GM12875 (cell line): Measurements from ENCODE around the gene IL10.
"Not testable (repeated sequence)": the region's sequence is repeated elsewhere in the genome, so short reads cannot be mapped to it uniquely, and the experiment has no call there.

Experiments used
- H3K4me3 ChIP-seq: one replicate; pipeline ENCODE4 v1.5.1; 2011; ENCODE audit warnings: low read depth, low read length, control low read depth
- TF ChIP-seq, protein P1 (sequence below): IDR thresholded peaks from 2 replicates; pipeline ENCODE4 v1.5.1; 2011; ENCODE audit warnings: low read depth, mild to moderate bottlenecking, control low read depth, inconsistent platforms, low read length, moderate library complexity, borderline replicate concordance; ENCODE audit not compliant: insufficient read depth

IL10 gene

DNA sequence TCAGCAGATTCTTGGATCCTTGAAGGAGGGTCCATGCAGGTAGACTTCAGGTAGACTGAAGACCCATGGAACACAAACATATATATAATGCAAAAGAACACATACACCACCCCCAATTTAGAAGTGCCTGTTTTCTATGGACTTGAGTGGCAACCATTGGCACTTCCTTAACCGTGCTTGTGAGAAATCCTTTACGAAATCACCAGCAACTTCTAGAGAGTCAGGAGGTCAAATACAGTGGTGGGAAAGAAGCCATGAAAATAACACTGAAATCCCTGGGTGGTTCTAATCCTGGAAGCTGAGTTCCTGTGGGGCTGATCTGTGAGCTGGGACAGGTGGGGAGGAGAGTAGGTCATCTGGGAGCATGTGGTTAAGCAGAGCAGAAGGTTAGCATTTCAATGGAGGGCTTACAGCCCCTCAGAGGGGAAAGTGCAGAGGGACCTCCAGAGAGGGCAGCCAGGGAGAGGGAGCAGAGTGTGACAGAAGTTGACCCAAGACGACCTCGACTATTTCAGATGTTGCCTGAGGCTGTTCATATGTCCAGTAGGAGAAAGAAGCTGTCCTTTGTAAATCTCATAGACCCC, 13.0 kb upstream of the IL10 start:
- no peak overlapping the region for H3K4me3 ChIP-seq
- TF ChIP-seq, protein P1, sequence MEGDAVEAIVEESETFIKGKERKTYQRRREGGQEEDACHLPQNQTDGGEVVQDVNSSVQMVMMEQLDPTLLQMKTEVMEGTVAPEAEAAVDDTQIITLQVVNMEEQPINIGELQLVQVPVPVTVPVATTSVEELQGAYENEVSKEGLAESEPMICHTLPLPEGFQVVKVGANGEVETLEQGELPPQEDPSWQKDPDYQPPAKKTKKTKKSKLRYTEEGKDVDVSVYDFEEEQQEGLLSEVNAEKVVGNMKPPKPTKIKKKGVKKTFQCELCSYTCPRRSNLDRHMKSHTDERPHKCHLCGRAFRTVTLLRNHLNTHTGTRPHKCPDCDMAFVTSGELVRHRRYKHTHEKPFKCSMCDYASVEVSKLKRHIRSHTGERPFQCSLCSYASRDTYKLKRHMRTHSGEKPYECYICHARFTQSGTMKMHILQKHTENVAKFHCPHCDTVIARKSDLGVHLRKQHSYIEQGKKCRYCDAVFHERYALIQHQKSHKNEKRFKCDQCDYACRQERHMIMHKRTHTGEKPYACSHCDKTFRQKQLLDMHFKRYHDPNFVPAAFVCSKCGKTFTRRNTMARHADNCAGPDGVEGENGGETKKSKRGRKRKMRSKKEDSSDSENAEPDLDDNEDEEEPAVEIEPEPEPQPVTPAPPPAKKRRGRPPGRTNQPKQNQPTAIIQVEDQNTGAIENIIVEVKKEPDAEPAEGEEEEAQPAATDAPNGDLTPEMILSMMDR = no peak

DNA sequence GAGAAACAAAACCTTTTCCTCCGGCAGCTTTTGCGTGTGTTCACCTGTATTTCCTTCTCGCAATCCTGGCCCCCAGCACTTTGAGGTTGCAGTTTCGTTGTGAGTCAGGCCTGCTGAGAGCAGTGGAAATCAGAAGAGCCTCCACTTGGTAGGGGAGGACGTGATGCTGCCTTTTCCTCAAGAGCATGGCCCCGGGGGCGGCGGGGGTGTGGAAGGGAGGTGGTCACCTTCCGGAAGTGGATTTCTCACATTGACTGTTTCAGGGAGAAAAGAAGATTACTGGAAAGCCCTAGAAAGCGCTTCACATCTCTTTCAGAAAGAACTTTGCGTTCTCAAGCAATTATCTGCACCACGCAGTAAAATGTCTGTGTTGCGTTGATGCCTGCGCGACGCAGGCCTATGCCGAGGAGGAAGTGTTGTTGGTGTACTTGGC, 12.2 kb upstream of the IL10 start:
- no peak overlapping the region for H3K4me3 ChIP-seq
- TF ChIP-seq, protein P1 = no peak

- TF ChIP-seq, protein P1 = no peak
- no peak overlapping the region for H3K4me3 ChIP-seq
These were observed 11.2 kb upstream of the IL10 start for GRCh38 chr1:206783506-206783905.

DNA sequence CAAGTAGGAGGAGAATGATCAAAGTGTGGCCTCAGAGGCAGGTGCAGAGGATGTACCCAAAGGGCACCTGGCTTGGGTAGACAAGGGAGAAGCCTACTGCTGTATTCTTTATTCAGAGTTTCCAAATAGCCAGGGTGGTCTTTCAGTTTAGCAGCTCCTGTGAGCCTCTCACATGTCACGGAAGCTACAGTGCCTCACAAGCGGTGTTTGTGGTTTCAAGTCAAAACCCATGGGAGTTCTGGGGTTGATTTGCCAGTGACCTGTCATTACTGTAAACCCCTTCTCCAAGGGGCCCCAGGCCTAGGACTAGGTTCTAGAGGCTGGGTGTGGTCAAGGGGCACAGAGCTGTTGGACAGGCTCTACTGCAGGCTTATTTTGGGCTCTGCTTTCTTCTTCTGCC, 10.2 kb upstream of the IL10 start:
- TF ChIP-seq, protein P1 = no peak
- no peak overlapping the region for H3K4me3 ChIP-seq

DNA sequence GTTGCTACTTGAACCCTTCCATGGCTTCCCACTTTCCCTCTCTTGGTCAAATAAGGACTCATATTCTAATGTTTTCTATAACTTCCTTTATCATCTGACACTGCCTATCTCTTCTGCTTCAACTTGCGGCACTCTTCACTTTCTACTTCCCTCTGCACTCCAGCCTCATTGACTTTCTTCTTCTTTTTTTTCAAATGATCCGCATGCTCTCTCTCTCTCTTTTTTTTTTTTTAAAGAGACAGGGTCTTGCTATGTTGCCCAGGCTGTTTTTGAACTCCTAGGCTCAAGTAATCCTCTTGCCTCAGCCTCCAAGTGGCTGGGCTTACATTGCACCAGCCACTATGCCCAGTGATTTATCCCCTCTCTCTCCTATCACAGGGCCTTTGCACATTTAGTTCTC, 7.3 kb upstream of the IL10 start:
- H3K4me3 ChIP-seq = no peak overlapping the region
- TF ChIP-seq, protein P1 = no peak

DNA sequence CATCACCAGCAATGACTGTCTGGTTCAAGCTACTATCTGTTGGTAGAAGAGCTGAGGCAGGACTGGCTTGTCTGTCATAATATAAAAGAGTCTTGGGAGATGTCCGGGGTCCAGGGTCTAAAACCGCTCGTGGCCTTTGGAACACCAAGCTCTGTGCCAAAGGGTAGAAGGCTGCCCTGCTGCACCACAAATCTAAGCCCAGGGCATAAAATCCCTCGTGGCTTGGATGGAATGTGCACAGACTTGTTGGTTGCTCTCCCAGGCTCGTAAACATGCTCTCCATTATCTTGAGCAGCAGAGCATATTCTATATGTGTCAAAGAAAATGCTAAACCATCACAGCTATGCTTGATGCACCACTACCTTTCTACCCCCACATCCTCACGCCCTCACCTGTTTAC, 6.6 kb upstream of the IL10 start:
- not testable (repeated sequence) for H3K4me3 ChIP-seq

GRCh38 chr1:206778031-206778430, 5.7 kb upstream of the IL10 start:
- TF ChIP-seq, protein P1 = no peak
- no peak overlapping the region for H3K4me3 ChIP-seq

DNA sequence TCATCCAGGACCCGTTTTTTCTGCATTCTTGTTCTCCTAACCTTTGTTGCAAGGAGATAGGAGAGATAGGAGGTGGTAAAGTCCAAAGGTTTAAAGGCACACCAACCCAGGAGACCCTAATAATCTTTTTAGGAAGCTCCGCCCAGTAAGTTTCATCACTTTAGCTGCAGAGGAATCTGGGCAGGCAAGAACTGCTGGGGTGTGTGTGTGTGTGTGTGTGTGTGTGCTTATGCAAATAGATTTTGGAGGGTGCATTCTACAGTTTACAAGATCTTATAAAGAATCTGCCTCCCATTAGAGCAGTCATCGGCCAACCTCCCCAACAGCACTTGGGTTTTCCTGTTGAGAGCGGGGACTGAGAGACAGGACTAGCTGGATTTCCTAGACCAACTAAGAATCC, 3.9 kb upstream of the IL10 start:
- TF ChIP-seq, protein P1 = no peak
- H3K4me3 ChIP-seq = no peak overlapping the region
